GM18519 (cell line): ENCODE measurements around the gene LANCL2.

Experiments
- ATAC-seq: cut with Tn5 transposase; IDR thresholded peaks from one replicate; pipeline ENCODE4 v1.9.1; 2021; ENCODE audit warnings: mild to moderate bottlenecking, moderate library complexity; ENCODE audit not compliant: unreplicated experiment, low FRiP score

LANCL2 gene

GRCh38 chr7:55361560-55361959 is 3.6 kb upstream of the LANCL2 start:
- no peak for ATAC-seq

- ATAC-seq, result no peak
Measured at GRCh38 chr7:55362927-55363326, 2.2 kb upstream of the LANCL2 start.

- no peak for ATAC-seq
Measured at GRCh38 chr7:55363386-55364170, 1.6 kb upstream of the LANCL2 start.

GRCh38 chr7:55365675-55366460 is 731 bp downstream of the LANCL2 start:
- peak; percentile 76 for ATAC-seq

GRCh38 chr7:55366461-55367070 is 1.4 kb downstream of the LANCL2 start:
- ATAC-seq, result no peak

- no peak for ATAC-seq
Measured at GRCh38 chr7:55367283-55367840, 2.2 kb downstream of the LANCL2 start.

GRCh38 chr7:55369427-55370400 is 4.6 kb downstream of the LANCL2 start:
- ATAC-seq, result no peak

- no peak for ATAC-seq
Measured at GRCh38 chr7:55374213-55374612, 9.1 kb downstream of the LANCL2 start.

- no peak for ATAC-seq
Measured at GRCh38 chr7:55375237-55375636, 10.1 kb downstream of the LANCL2 start.

GRCh38 chr7:55377162-55377817 is 12.2 kb downstream of the LANCL2 start:
- ATAC-seq, result no peak

- no peak for ATAC-seq
Measured at GRCh38 chr7:55379285-55379684, 14.1 kb downstream of the LANCL2 start.

GRCh38 chr7:55381189-55381588 is 16.1 kb downstream of the LANCL2 start:
- ATAC-seq, result no peak

GRCh38 chr7:55381696-55382095 is 16.6 kb downstream of the LANCL2 start:
- no peak for ATAC-seq

- no peak for ATAC-seq
Measured at GRCh38 chr7:55382251-55382650, 17.1 kb downstream of the LANCL2 start.

- no peak for ATAC-seq
Measured at GRCh38 chr7:55386541-55386940, 21.4 kb downstream of the LANCL2 start.

- no peak for ATAC-seq
Measured at GRCh38 chr7:55387062-55387965, 22.2 kb downstream of the LANCL2 start.

GRCh38 chr7:55396233-55396785 is 31.2 kb downstream of the LANCL2 start:
- no peak for ATAC-seq

- no peak for ATAC-seq
Measured at GRCh38 chr7:55397617-55398016, 32.5 kb downstream of the LANCL2 start.
